Neural cell (in vitro differentiated cells): ENCODE measurements around the gene DEFB128.

ENCODE experiments used
- POLR2AphosphoS5 ChIP-seq: IDR thresholded peaks from 2 replicates; pipeline ENCODE4 v1.6.1; 2012
- RAD21 ChIP-seq: fragments of 450-650 bp; conservative IDR thresholded peaks from 2 replicates; pipeline ENCODE4 v1.6.1; 2014; ENCODE audit warnings: antibody characterized with exemption, mild to moderate bottlenecking, moderate library complexity
- SMC3 ChIP-seq: fragments of 450-650 bp; conservative IDR thresholded peaks from 2 replicates; pipeline ENCODE4 v1.6.1; 2014; ENCODE audit warnings: antibody characterized with exemption, mild to moderate bottlenecking, moderate library complexity; ENCODE audit not compliant: poor library complexity
- TAF1 ChIP-seq: IDR thresholded peaks from 2 replicates; pipeline ENCODE4 v1.6.1; 2012; ENCODE audit warnings: low read depth
- TF ChIP-seq, protein P1 (sequence below): fragments of 450-650 bp; IDR thresholded peaks from 2 replicates; pipeline ENCODE4 v1.5.1; 2014; ENCODE audit warnings: antibody characterized with exemption, mild to moderate bottlenecking, moderate library complexity; ENCODE audit not compliant: poor library complexity, severe bottlenecking

DNA sequence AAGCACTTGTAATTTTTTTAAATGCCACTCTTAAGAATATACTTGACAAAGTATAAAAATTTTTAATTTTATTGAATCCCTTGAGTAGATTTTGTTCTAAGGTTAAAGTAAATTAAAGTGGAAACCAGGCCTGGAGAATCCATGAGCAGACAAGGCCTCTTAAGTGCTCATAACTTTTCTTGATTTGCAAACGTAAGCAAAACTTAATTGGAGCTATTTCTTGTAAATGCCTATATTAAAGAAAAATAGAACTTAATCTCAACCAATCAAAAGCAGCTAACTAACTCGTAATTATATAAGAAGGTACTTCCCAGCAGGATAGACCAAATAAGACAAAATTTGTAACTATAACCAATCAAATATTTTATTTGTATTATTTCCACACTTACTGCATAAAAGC lies 24.9 kb upstream of the DEFB128 start:
- TF ChIP-seq, protein P1, sequence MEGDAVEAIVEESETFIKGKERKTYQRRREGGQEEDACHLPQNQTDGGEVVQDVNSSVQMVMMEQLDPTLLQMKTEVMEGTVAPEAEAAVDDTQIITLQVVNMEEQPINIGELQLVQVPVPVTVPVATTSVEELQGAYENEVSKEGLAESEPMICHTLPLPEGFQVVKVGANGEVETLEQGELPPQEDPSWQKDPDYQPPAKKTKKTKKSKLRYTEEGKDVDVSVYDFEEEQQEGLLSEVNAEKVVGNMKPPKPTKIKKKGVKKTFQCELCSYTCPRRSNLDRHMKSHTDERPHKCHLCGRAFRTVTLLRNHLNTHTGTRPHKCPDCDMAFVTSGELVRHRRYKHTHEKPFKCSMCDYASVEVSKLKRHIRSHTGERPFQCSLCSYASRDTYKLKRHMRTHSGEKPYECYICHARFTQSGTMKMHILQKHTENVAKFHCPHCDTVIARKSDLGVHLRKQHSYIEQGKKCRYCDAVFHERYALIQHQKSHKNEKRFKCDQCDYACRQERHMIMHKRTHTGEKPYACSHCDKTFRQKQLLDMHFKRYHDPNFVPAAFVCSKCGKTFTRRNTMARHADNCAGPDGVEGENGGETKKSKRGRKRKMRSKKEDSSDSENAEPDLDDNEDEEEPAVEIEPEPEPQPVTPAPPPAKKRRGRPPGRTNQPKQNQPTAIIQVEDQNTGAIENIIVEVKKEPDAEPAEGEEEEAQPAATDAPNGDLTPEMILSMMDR, result no peak
- TF ChIP-seq POLR2AphosphoS5 (no peak), SMC3 (no peak), TAF1 (no peak), RAD21 (no peak)
